ENCODE data around the gene FAM184A. TPM values are rescaled to one million over a fixed set of nuclear protein-coding genes. Genes with fewer than 3 reads are reported as not detected.
A peak's percentile ranks its signal among the peaks of the same experiment; 100 is the strongest.

Gene FAM184A
- total and polyA plus RNA-seq, 2 of the 13 experiments (the other 11 are each of a cell fraction or from before 2014, with no cell fraction given), result 7.0 to 18.0 TPM

- no peaks in the 10 kb centered on the region for H3K79me2 ChIP-seq (ENCODE audit: insufficient read depth, low read length)
- H3K9ac ChIP-seq (ENCODE audit: insufficient read depth, low read depth, low read length), result peak overlapping the region; percentile 66
- BruUV-seq (replicated peaks), result no TSS peak
- H2AFZ ChIP-seq (ENCODE audit: low read length), result no peak overlapping the region
- ChIA-PET POLR2A (interaction anchor here (1.1 to 1.2 kb wide), 2 partner anchors 142 to 180 kb away, joined by 3 read pairs; no protein-coding TSS in a partner anchor), CTCF (ENCODE audit: low intra/inter-chr PET ratio, low total read pairs) (interaction anchor here (1.4 to 1.5 kb wide), 2 partner anchors 115 to 184 kb away, joined by 5 read pairs; partner anchors contain the start of gene ASF1A)
- peak; percentile 86 for ATAC-seq
- peak overlapping the region; percentile 99 for H3K4me2 ChIP-seq (ENCODE audit: low read depth, low read length)
- H3K27me3 ChIP-seq (ENCODE audit: control insufficient read depth in 1 of 2, insufficient read depth in 2 of 2, low read length in 2 of 2), result peaks cover 0 to 19% of the 10 kb centered on the region in 2 experiments; a peak in 4 of 5 replicates
- peak overlapping the region; percentile 60 to 83 (median 78) for H3K4me3 ChIP-seq (replicated peaks in 1 of 3; ENCODE audit: insufficient read depth in 1 of 3, low read depth in 2 of 3, low read length in 3 of 3)
- peak overlapping the region; percentile 27 for H3K27ac ChIP-seq (ENCODE audit: extremely low read length, insufficient read depth, low read length)
- peak; percentile 8 for FAIRE-seq
- WGBS (ENCODE audit: low lambda C conversion rate), result 7% methylated on average over 8 of the region's 43 CpGs
- no peaks in the 10 kb centered on the region for H3K36me3 ChIP-seq (replicated peaks in 1 of 2; ENCODE audit: control insufficient read depth in 1 of 2, insufficient read depth in 2 of 2, low read length in 2 of 2)
- H3K4me1 ChIP-seq (ENCODE audit: insufficient read depth, low read length), result peaks cover 33% of the 10 kb centered on the region
- peaks cover 6% of the 10 kb centered on the region for H3K9me3 ChIP-seq (ENCODE audit: low read length)
- peak; percentile 32 for DNase-seq (ENCODE audit: low spot score)
- in situ Hi-C loops (cut with HindIII; ENCODE audit: extremely low pct_ligation_motif_present, low pct_unique_long_range_greater_than_20kb), result no loop called here
- no peaks in the 10 kb centered on the region for H4K20me1 ChIP-seq (ENCODE audit: insufficient read depth, low read length)
- intact Hi-C loops (cut with micrococcal nuclease; ENCODE audit: unreplicated experiment), result loop anchor here (1.0 kb wide), 1 partner anchor 184 kb away; the partner anchor contains the start of gene ASF1A
- TF ChIP-seq EED (CRISPR knock-in tag; IDR thresholded peaks at IDR 0.05) (0 out of 2 replicates have a peak, but pooled peaks have one; percentile 53), ZSCAN22 (CRISPR knock-in tag; IDR thresholded peaks at IDR 0.05) (no peak), TBX2 (CRISPR knock-in tag; IDR thresholded peaks at IDR 0.05; ENCODE audit: borderline replicate concordance) (0 out of 2 replicates have a peak, but pooled peaks have one; percentile 67), TCF12 (IDR thresholded peaks at IDR 0.05) (no peak), TCF12 (CRISPR knock-in tag; IDR thresholded peaks at IDR 0.05) (peak; percentile 56; the same call in 1 of the 2 replicates), WIZ (CRISPR knock-in tag; IDR thresholded peaks at IDR 0.05) (peak; percentile 75), ZNF468 (CRISPR knock-in tag; IDR thresholded peaks at IDR 0.05) (no peak), ZNF513 (CRISPR knock-in tag; conservative IDR thresholded peaks at IDR 0.05) (0 out of 2 replicates have a peak, but pooled peaks have one; percentile 57), GMEB1 (CRISPR knock-in tag; IDR thresholded peaks at IDR 0.05; ENCODE audit: borderline replicate concordance) (no peak), HES4 (CRISPR knock-in tag; IDR thresholded peaks at IDR 0.05; ENCODE audit: borderline replicate concordance) (peak; percentile 79; the same call in 1 of the 2 replicates), ZBTB38 (CRISPR knock-in tag; IDR thresholded peaks at IDR 0.05) (no peak), ZNF766 (CRISPR knock-in tag; IDR thresholded peaks at IDR 0.05; ENCODE audit: borderline replicate concordance) (peak; percentile 35; the same call in 1 of the 2 replicates)
- TF ChIP-seq, protein P1, sequence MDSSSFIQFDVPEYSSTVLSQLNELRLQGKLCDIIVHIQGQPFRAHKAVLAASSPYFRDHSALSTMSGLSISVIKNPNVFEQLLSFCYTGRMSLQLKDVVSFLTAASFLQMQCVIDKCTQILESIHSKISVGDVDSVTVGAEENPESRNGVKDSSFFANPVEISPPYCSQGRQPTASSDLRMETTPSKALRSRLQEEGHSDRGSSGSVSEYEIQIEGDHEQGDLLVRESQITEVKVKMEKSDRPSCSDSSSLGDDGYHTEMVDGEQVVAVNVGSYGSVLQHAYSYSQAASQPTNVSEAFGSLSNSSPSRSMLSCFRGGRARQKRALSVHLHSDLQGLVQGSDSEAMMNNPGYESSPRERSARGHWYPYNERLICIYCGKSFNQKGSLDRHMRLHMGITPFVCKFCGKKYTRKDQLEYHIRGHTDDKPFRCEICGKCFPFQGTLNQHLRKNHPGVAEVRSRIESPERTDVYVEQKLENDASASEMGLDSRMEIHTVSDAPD (CRISPR knock-in tag; IDR thresholded peaks at IDR 0.05), result no peak
- TF ChIP-seq, protein P2, sequence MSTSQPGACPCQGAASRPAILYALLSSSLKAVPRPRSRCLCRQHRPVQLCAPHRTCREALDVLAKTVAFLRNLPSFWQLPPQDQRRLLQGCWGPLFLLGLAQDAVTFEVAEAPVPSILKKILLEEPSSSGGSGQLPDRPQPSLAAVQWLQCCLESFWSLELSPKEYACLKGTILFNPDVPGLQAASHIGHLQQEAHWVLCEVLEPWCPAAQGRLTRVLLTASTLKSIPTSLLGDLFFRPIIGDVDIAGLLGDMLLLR (CRISPR knock-in tag; IDR thresholded peaks at IDR 0.05), result peak; percentile 82
- TF ChIP-seq, protein P3, sequence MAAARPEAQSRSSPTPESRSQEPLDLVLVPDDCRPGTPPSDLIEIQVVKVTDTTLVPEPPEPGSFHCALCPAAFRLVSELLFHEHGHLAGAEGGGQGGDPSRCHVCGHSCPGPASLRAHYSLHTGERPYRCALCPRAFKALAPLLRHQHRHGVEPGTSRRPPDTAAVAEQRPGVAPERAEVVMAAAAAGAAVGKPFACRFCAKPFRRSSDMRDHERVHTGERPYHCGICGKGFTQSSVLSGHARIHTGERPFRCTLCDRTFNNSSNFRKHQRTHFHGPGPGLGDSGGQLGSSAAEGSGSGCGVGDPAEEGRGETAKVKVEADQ (CRISPR knock-in tag; IDR thresholded peaks at IDR 0.05; ENCODE audit: borderline replicate concordance), result no peak; the same call in 1 of the 2 replicates
Measured at GRCh38 chr6:119077643-119078375, 655 bp downstream of the FAM184A start.
